Putamen (tissue), 1 donor: ENCODE data around the gene CCDC157.
"Not testable (repeated sequence)": the region's sequence is repeated elsewhere in the genome, so short reads cannot be mapped to it uniquely, and the experiment has no call there.

ENCODE experiments used
- DNase-seq: peaks from one replicate; pipeline ENCODE4 v3.0.0-alpha.2; 2016; ENCODE audit warnings: low spot score

The CCDC157 gene

DNA sequence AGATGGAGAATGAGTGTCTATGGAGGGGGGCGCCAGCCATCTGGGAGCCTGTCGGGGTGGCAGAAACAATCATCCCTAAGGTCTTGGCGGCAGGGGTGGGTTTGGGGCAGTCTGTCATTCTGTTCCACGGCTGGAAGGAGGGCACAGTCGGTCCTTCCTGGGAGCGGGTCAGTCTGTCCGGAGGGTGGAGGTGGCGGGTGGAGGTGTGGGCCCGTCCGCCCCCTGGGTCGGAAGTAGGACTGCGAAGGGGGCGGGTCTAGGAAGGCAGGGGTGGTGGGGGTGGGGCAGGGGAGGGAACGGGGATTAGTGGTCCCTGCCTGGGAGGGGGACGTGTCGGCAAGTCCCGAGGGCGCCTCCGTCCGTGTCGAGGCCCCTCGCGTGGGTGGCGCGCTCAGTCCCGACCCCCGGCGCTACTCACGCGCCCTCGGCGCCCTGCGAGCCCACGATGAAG, 30.5 kb upstream of the CCDC157 start:
- DNase-seq = no peak

DNA sequence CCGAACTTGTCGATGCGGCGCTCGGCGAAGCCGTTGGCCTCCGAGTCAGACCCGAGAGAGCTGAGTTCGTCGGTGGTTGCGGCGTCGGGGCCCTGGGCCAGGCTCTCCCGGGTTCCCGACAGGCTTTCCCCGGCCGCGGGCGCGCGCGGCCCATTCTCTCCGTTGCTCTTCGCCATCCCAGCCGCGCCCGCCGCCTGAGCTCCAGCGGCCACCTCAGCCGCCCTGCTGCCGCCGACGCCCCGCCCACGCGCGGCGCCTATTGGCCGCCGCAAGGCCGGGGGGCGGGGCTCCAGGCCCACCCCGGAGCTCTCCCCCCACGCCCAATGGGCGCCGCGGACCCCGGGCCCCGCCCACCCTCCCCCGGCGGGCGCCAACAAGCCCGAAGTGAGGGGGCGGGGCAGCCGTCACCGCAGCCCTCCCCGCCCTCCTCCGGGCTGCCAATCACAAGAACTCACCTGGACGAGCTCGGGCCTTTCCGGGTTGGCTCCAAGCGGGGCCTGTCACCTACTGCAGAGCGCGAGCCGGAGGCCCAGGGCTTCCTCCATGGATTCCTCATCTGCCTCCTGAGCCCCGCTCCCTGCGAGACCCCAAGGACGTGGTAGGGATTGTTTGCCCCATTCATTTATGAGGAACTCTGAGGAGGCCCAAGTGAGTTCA, 30.0 kb upstream of the CCDC157 start, which contains the start of gene TBC1D10A:
TBC1D10A (minus strand) TSS at position 236 of the 657 bp plus-strand sequence; CDS start at position 176, 60 bp downstream.
- peak; percentile 89 for DNase-seq

DNA sequence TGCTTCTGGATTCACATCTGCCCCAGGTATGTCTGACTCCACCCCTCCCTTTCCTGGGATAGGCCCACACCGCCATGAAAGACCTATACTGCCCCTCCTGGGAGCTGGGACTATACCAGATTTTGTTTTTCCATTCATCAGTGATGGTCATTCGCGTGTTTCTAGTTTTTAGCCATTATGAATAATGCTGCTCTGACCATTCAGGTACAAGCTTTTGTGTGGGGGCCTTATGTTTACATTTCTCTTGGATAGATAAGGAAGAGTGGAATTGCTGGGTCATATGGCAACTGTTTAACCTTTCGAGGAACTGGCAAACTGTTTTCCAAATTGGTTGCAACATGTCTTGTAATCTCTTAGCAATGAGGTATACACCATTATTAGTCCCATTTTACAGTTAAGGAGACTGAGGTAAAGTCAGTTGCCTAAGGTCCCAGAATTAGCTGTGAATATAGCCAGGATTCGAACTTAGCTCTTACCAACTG, 28.9 kb upstream of the CCDC157 start:
- DNase-seq = no peak

DNA sequence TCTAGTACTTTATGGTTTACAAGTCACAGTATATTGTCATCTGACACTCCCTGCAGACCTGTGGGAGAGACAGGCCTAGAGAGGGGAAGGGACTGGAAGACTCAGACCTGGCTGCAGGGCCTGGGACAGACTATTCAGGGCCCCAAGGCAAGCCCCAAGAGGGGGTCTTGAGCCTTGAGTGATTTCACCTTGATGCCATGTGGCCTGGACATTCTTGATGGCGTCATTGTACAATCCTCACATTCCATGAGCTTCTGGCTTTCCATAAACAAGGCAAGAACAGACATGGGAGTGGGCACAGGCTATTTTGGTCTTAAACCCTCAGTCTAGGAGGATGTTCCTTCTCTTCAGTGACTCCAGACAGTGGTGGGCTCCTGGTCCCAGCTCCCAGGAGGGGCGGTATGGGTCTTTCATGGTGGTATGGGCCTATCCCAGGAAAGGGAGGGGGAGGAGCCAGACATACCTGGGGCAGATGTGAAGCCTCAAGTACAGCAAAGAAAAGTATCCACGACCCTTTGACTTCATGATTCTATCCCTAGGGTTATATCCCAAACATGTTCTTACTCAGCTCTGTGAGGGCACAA, 28.2 kb upstream of the CCDC157 start:
- no peak for DNase-seq

GRCh38 chr22:30332551-30332950, 24.3 kb upstream of the CCDC157 start:
- DNase-seq = no peak

GRCh38 chr22:30332994-30333706, 23.7 kb upstream of the CCDC157 start:
- no peak for DNase-seq

- no peak for DNase-seq
Observed at GRCh38 chr22:30333707-30334087, 23.1 kb upstream of the CCDC157 start.

DNA sequence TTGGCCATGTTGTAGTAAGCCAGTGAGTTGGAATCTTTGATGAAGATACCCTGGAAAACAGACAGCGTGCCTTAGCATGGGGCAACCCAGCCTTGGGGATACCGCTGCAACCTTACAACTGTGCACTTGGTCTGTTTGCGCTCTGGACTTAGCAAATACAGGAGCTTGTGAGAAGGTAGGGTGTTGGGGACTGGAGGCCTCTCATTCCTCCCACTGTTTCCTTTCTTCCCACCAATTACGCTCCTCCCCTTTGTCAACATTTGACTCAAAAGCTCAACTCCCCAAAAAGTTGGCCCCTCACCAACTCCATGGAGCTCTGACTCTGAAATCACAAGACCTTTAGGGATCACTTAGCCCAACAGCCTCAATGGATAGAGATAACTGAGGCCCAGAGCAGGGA, 22.2 kb upstream of the CCDC157 start:
- DNase-seq = no peak

DNA sequence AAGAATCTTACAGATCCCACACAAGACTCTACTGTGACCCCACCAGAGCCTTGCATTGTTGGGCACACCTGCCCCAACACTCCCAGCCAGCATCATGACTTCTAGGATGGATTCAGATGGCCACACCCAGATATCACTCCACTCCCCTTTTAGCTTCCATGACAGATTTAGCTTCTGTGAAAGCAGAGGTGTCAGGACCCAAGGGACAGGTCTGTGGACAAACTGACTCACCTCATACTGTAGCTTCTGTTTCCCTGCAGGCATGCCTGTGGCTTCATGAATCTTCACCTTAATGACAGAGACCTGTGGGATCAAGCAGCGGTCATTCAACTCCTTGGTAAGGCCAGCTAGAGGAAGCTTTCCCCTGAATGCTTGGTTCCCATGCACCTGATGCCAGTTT, 21.6 kb upstream of the CCDC157 start:
- no peak for DNase-seq

DNA sequence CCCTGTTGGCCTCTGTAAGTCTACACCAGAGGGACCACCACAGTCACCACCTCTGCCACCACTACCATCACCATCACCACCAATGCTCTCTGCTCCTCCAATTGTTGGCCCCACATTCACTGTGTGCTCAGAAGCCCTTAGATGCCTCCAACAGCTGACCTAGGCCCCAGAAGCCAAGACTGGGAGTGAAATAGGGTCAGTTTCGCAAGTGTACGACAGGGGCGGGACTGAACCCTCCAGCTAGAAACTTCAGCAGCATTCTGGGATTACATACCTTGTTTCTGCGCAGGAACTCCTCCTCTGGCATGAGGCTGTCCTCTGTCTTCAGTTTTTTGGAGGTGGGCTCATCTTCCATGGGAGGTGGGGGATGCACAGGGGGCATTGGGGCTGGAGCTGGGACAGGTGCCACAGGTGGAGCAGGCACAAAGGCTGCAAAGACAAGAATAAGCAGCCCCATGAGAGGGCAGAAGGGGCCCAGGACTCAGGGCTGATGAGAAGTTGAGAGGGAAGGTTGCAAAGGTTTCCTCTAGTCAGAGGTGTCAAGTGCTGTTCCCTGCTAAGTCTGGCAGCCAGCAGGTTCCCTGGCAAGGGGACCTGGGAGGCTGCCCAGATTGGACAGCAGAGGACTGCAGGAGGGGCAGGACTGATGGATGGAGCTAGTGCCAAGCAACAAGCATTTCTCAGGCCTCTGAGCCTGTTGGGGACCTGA, 19.9 kb upstream of the CCDC157 start:
- peak; percentile 34 for DNase-seq

DNA sequence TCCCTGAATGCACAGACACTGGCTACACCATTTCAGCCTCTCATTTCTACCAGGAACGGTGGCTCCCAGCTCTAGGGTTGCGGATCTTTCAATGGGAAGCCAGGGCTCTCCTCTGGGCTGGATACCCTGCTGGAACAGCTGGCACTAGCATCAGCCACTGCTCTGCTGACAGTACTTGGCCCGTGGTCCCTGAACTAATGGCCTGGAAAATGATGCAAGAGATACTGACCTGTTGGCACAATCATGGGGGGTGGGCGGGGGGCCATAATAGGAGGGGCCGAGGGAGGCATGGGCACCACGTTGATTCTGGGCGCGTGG, 19.4 kb upstream of the CCDC157 start:
- no peak for DNase-seq

DNA sequence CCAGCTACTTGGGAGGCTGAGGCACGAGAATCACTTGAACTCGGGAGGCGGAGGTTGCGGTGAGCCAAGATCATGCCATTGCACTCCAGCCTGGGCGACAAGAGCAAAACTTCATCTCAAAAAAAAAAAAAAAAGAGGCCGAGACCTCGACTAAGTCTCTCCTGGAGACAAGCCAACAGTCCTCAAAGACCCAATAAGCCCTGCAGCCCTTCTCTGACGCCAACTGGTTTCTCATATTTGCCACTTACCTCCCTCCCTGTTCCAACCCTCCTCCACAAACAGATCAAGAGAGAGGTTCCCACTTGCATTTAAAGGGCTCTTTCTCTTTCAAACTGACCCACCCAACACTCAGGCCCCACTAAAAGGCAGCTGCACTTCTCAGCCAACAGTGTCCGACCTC, 18.5 kb upstream of the CCDC157 start:
- not testable (repeated sequence) for DNase-seq

GRCh38 chr22:30338802-30339201, 18.0 kb upstream of the CCDC157 start:
- DNase-seq = no peak

- DNase-seq = peak; percentile 87
Observed at GRCh38 chr22:30340911-30341685, 15.7 kb upstream of the CCDC157 start.

DNA sequence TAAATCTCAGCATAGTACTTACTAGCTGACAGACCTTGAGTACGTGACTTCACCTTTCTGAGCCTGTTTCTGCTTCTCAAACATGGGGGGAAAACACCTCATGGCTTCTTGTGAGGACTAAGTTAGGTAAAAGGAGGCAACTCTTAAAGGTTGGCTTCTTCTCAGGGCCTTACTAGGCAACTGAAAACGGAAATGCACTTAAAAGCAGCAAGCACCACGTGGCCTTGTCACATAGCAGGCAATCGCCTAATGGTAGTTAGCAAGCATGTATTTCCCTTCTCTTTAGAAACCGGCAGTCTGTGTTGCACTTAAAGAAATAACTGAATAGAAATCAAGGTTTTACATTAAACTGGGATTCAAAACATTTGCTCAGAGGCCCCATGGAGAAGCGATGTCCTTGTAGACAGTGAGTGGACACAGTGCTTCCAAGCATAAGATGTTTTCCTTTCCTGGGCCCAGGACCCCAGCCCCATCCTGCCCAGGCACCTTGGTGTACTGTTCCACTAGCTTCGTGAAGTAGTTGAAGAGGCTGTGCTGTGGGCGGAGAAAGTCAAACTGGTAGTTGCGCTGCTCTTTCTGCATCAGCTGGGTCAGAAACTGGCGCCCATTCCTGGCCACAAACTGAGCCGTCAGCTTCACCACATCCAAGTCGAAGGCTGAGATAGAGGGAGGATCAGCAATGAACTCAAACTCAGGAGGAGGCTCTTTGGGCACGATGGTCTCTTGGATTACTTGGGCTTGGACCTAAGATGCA, 12.2 kb upstream of the CCDC157 start:
- DNase-seq = no peak

DNA sequence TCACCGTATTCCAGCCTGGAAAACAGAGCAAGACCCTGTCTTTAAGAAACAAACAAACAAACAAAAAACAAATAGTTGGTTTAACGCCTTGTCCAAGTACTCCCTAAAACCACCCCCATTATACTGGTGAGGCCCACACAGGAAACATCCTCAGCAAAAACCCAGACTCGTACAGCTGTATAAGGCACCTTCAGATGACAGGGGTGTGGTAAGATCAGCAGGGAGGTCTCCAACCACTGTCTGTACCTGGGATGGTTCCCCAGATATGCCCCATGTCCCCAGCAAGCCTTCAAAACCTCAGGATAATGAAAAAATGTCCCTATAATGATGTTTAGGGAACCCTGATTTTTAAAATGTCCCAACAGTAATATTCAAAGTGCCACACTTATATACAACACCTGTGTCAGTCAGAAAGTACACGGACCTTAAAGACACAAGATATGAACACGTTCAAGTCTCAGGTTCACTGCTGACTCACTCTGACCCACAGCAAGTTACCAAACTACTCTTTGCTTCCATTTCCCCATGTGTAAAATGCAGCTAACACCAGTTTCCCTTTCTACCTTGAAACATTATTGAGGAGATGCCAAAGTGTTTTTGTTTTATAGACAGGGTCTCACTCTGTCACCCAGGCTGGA, 9.4 kb upstream of the CCDC157 start:
- DNase-seq = no peak

GRCh38 chr22:30348404-30348803, 8.4 kb upstream of the CCDC157 start:
- no peak for DNase-seq

GRCh38 chr22:30348809-30349208, 8.0 kb upstream of the CCDC157 start:
- DNase-seq = no peak

DNA sequence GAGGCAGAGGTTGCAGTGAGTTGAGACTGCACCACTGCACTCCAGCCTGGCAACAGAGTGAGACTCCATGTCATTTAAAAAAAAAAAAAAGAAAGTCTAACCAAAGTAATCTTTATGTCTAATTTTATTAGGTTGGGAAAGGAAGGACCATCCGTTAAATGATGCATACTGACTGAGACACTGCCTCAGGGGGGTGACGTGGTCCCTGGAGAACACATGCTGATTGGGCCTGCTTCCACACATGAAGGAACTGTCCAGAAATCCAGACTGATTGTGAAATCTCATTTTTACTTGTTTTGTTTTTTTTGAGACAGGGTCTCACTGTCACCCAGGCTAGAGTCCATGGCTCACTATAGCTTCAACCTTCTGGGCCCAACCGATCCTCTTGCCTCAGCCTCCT, 5.6 kb upstream of the CCDC157 start:
- no peak for DNase-seq

DNA sequence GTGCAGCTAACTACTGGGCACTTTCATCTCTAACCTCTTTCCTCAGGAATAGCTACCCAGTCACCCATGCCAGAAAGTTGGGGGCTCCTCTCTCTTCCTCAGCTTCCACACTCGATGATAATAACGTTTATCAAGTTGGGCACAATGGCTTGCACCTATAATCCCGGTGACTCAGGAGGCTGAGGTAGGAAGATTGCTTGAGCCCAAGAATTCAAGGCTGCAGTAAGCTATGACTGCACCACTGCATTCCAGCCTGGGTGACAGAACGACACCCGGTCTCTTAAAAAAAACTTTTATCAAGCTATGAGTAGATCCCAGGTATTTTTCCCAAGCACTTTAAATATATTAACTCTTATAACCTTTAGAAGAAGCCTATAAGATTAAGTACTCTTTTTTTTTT, 2.2 kb upstream of the CCDC157 start:
- no peak for DNase-seq

- peak; percentile 17 for DNase-seq
Observed at GRCh38 chr22:30357236-30357570, 396 bp downstream of the CCDC157 start.
